HG03469 (cell line): ENCODE data around the gene EVC2.

ENCODE experiments used
- ATAC-seq: cut with Tn5 transposase; IDR thresholded peaks from one replicate; pipeline ENCODE4 v1.9.1; 2021; ENCODE audit warnings: mild to moderate bottlenecking, moderate library complexity, moderate number of reproducible peaks; ENCODE audit not compliant: unreplicated experiment

Gene EVC2

DNA sequence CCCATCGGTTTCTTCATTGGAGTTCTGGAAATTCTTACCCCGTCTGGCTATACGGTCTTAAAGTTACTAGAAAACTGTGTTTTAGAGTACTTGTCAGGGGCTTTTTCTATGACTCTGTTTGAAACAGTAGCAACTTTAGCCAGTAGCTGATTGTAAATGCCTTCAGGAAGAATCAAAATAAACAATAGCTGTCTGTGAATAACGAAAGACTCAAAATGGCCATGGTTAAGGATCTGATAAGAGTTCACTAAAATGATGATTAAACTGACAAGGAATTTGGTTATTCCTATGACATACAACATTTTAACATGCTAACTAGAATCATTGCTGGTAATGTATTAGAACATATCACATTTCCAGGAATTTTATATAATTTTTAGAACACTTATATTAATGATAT lies 191.0 kb downstream of the EVC2 start:
- no peak for ATAC-seq

GRCh38 chr4:5515646-5516045 lies 192.7 kb downstream of the EVC2 start:
- no peak for ATAC-seq
